Skin of body (tissue), 2 donors: ENCODE measurements around the gene SMIM44. TPM values are rescaled to one million over a fixed set of nuclear protein-coding genes. Genes with fewer than 3 reads are reported as not detected.
A peak's percentile ranks its signal among the peaks of the same experiment; 100 is the strongest.
"Not testable (repeated sequence)": the region's sequence is repeated elsewhere in the genome, so short reads cannot be mapped to it uniquely, and the experiment has no call there.

Experiments
- DNase-seq: peaks from one replicate; lab custom pipeline; 2025; lab: John Stamatoyannopoulos, UW
- total RNA-seq: library from RNA; depleted of rRNA; stranded (reverse); fragments of >200 nt; gene quantifications from one replicate; pipeline ENCODE4 v1.2.3, GENCODE V29; 2014

The SMIM44 gene
- total RNA-seq, 1 donor from 2014 or later: not detected

DNA sequence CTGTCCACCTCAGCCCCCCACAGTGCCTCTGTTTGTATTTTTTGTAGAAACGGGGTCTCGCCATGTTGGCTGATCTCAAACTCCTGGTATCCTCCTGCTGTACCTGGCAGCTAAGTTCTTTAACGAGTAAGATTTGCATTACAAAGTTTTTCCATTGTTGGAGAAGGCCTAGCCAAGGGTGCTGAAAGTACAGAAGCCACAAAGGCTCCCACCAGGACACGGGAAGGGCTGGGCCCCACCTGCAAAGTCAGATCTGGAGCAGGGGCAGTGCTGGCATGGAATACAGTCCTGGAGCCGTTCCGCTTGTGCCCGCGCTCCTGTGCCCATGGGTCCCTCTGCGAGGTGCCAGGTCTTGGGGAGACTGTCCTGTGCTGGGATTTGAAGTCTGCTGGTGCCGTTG is 35.0 kb upstream of the SMIM44 start:
- no peak for DNase-seq

DNA sequence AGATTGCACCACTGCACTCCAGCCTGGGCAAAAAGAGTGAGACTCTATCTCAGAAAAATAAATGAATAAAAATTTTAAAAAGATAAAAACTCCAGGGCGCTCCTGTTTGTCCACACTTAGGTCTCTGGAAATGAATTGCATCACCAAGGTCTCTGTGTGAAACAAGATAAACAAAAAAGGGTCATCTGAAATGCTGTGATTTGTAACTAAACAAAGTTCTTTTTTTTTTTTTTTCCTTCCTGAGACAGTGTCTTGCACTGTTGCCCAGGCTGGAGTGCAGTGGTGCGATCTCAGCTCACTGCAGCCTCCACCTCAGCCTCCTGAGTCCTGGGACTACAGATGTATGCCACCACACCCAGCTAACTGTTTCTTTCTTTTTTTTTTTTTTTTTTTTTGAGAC is 34.4 kb upstream of the SMIM44 start:
- DNase-seq: no peak

DNA sequence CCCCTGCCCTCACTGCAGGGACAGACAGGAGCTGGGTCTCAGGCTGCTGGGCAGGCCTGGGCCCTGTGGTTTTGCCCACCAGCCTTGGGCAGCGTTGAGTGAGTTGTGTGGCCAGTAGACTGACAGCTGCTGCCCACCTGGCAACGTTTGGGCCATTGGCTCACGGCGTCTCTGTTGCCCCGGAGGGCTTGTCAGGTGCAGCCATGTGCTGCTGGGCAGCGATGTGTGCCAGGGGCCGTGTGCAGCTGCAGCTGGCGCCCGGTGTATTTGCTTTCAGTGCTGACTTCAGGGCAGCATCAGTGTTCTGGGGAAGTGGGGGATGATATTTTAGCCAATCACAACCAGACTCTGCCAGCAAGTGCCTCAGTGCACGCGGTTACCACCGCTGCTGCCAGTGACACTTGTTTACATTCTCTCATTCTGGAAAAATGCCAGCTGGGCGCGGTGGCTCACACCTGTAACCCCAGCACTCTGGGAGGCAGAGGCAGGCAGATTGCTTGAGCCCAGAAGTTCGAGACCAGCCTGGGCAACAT is 33.5 kb upstream of the SMIM44 start:
- no peak for DNase-seq

DNA sequence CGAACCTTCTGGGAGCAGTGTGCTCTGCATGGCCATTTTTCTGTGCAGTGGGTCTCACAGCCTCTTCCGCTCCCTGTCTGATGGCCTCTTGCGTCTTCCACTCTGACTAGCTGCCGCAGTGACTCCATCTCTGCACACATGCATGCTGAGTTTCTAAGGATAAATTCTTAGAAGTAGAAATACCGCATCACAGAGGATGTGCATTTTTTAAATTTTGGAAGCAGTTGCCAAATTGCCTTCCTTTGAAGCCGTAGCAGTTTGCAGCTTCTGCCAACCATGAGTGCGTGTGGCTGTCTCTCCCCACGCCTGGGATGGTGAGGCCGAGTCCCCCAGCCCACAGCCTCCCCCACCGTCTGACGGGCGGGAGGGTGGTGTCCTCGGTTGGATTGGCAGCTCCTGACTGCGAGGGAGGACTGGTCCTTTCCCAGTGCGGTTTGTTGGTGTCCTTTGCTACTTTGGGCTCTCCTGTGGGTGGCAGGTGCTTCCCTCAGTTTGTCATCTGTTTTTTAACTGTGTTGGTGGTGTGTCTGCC is 32.7 kb upstream of the SMIM44 start:
- peak; percentile 4 for DNase-seq

DNA sequence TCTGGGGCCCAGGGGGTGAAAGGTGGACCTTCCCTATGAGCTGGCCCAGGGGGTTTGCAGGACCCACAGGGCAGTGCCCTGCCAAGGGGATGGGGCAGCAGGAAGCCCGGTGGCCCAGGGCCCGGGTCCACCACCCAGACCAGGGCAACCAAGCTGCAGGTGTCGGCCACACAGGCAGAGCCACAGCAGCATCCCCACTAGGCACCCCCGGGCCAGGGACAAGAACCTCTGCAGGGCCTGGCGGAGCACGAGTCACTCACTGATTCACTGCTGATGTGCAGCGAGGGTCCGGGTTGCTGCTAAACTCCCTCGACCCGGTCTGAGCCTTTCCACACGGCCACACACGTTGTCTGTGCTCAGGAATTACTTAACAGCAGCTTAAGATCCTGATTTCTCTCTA is 31.7 kb upstream of the SMIM44 start:
- no peak for DNase-seq

DNA sequence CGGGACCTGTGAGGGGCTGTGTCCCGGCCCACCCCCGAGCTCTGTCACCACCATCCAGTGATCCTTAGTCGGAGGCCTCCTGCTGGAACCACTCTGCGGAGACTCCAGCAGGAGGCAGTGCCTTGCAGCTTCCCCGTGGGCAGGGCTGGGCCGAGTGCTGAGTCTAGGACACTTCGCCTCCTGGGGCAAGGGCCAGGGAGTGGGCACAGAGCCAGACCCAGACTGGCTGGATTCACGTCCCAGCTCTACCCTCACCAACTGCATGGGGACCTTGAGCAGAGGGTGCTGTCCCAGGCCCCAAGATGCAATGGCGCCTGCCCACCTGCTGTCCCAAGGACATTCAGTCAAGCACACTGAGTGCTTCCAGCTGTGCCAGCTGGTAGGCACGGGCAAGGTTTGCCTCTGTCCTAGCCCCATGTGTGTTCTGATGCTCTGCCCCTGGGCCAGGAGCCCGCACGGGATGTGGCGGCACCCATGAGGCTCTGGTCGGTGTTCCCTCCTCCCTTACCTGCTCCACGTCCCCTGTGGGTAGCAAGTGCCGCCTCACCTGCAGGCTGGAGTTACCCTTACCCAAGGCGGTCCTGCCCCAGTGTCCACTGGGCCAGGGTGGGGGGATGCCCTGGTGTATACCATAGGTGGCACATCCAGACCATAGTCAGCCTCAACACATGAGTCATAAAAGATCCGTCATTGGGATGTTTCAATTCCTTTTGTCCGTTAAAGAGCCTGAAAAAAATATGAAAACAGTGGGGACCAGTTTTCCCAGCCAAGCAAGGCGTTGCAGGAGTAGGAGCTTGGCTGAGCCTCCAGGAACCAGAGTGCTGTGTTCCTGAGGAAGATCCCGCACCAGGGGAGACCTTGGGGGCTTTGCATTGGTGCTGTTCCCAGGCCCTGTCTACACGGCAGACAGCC is 30.2 kb upstream of the SMIM44 start:
- no peak for DNase-seq

DNA sequence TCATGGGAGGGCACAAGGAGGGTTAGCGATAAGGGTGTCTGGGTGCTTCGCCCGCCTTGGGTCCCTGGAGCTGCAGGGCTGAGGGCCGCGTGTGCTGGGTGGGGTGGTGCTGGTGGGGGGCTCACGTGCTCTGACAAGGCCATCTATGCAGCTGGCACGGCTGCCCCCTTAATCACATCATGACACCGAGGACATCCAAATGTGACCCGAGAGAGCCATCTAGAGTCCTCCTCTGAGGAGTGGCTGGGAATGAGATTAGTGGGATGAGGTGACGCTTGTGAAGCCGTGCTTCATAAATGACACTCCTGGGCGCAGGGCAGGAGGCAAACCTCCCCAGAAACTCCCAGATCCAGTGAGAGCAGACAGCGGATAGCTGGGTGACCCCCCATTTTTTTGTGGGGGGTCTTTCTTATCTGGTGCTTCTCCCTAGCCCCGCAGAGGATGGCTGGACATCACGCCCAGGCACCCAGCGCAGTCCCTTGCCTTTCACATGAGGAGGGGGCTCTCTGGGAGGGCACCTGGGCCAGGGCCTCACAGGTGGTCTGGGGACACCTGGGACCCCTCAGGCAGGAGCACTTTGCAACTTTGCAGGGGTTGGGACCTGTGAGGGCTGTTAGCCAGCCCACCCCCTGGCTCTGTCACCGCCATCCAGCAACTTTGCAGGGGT is 29.5 kb upstream of the SMIM44 start:
- no peak for DNase-seq

DNA sequence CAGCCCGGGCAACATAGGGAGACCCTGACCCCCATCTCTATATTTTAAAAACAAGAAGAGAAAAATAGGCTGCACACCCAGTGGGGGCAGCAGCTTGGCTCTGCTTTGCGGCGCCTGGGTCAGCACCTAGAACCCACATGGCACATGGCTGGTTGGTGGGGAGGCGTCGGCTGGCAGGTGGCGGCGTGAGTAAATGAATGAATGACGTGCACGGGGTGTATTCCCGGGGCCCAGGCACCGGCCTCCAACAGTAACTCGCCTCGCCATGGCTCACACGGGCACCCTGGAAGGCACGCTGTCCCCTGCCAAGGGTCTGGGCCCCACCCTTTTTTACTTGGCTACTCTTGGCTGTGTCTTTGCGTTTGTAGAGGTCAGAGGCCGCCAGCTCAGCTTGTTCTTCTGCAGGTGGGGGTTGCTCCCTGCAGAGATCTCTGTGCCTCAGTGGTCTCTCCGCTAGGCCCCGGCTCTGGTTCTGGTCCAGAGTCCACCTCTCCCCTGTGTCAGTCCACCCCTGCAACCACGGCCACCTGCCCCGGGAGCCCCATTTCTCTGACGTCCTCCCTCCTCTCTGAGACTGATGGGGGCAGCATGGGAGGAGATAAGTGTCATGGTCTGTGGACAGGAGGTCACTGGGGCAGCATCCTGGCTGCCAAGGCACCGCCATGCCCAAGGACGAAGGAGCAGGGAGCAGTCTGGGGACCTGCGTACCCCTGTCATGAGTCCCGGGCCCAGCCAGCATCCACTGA is 28.4 kb upstream of the SMIM44 start:
- no peak for DNase-seq

DNA sequence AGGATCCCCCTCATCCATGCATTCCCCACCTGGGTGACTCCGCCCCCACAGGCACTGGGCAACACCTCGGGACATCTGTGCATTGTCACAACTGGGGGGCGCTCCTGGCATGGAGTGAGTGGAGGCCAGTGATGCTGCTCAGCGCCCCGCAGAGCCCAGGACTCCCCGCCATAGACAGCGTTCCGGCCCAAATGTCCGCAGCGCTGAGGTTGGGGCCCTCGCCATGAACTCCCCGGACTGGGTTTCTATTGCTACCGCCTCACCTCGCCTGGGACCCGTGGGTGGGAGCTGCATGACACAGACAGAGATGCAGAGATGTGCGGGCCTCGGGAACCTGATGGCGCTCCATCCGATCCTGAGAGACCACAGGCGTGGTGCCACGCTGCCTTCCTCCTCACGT is 27.5 kb upstream of the SMIM44 start:
- DNase-seq: no peak

DNA sequence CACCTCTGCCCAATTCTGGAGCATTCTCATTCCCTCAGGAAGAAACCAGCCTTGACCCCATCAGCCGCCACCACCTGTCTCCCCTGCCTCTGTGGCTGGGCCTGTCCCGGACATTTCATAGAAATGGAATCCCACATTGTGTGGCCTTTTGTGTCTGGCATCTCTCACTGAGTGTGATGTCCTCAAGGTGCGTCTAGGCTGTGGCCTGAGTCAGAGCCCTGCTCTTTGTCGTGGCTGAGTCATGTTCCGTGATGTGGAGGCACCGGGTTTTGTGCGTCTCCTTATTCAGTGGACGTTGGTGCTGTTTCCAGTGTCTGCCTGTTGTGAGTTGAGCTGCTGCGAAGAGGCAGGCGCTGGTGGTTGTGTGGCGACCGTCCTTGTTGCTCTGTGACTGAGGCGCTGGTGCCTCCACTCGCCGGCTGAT is 26.3 kb upstream of the SMIM44 start:
- DNase-seq: no peak

DNA sequence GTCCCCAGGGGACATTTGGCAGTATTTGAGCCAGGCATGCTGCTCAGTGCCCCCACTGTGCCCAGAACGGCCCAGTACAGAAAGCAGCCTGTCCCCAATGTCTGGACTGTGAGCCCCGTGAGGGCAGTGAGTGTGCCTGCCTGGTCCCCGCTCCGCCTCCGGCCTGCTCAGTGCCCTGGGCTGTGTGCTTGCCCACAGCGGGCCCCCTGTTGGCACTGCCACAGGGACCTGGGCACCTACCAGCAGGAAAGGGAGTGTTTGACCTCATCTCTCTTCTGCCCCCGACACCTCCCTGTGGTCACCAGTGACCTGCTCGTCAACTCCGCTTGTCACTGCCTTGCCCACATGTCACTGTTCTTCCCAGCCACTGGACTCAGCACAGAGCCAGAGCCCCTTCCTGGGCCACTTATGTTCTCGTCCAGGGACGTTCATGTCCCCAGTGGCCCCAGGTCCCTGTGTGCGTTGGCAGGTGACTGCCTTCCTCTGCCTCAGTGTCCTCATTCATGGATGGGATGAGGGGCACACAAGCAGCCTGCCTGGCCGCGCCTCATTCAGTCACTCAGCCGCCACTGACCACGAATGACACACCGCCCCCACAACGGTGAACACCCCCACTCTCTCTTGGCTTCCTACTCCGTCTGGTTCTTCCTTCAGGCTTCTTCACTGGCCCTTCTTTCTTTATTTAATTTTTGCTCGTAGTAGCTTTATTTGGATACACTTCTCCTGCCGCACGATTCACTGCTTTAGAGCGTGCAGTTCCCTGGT is 25.7 kb upstream of the SMIM44 start:
- no peak for DNase-seq

DNA sequence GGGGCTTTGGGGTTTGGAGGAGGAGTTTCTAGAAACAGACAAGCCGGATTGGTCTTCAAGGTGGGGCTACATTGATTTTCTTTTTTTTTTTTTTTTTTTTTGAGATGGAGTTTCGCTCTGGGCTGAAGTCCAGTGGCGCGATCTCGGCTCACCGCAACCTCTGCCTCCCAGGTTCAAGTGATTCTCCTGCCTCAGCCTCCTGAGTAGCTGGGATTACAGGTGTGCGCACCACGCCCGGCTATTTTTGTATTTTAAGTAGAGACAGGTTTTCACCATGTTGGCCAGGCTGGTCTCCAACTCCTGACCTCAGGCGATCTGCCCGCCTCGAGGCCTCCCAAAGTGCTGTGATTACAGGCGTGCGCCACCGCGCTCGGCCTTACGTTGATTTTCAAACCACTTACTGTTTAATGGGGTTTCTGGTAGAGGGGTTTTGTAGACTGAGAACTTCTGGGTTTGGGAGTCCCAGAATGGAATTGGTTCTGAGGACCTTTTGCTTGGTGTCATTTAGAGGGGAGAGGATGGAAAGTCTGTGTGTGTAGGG is 24.9 kb upstream of the SMIM44 start:
- DNase-seq: not testable (repeated sequence)

DNA sequence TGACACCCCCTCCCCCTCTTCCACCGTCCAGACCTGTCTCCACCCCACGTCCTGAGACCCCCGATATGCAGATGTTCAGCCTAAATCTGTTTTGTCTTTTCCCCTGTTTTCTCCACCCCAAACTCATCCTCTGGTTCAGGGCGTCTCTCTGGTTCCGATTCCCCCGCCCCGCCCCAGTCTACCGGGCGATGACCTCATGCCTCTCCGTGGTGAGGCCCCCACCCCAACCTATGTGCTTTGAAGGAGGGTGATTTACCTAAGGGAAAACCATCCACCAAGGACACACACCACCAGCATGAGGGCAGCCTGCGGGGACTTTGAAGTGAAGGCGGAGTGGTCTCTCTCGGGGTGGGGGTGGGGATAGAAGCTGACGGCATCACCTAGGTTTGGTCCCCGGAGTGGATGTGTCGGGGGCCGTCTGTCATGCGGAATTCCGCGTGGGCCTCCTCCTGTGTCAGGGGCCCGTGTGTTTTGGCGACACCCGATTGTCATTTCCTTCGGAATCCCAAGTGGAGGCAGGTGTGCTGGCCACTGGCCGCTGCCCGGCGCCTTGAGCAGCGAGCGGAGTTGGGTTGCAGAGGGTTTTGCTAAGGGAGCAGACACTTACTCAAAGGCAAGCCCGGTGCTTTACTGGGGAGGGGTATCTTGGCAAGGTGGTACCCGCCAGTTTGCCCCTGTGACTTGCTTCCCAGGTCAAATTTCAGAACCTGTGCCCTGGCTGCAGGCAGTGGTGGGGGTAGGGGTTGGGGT is 24.3 kb upstream of the SMIM44 start:
- peak; percentile 4 for DNase-seq

DNA sequence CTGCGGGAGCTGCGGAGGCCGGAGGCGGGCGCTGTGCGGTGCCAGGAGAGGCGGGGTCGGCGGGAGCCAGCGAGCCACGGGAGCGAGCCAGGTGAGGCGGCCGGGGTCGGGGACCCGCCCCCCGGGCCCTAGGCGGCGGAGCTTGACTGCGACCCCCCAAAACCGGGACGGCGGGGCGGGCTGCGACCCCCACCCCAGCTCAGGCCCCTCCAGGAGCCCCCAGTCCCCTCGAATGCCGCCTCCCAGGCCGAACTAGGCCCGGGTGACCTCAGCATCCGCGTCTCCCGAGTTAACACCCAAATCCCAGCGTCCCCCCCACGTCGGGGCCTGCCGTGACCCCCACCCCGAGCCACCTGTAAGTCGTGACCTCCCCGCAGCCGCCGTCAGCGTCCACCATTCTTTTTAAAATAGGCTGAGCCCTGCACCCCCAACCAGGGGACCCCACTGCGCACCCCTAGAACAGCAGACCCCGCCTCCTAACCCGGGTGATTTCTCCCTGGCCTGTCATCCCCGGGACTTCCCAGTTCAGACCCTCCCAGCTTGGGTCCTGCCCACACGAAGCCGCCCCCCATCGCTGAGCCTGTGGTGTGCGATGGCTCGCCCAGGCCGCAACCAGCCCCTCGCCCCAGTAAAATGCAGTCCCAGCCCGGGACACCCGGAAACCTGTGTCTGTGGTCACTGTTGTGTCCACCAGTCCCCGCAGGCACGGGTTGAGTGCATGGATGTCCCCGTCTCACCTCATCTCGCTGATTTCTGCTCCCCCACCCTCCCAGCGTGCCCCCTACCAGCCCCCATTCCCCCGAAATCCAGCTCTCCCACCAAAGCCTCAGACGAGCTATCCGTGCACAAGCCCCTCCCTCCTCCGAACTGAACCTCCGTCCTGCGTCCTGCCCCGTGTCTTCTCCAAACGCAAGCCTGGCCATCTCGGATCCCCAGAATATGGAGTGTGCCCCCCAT is 23.4 kb upstream of the SMIM44 start:
- no peak for DNase-seq

DNA sequence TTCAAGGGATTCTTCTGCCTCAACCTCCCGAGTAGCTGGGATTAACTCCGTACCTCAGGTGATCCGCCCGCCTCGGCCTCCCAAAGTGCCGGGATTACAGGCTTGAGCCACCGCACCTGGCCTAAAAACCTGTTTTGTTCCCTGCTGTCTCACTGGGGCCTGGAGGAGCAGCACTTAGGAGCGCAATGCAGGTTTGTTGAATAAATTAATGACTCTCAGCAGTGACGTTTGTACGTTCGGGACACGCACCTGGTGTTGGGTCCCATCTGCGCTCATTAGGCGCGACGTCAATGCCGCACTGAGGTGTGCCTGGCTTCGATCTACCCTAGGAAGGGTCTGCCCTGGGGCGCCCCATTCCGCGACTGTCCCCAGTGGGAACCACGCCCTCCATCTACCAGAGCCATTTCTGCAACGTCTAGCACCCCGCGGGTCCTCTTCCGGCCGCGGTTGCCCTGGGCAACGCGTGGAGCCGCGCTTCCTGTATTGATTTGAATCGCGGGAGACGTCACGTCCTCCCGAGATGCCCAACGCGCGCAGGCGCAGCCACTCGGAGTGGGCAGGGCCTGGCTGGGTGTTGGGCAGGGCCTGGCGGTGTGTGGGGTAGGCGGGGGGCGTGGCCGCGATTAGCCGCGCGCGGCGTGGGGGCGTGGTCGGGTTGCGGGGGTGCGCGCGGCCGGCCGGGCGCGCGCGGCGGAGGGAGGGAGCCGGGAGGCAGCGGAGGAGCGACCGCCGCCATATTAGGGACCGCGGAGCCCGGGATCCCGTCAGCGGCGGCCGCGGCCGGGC is 22.6 kb upstream of the SMIM44 start, which contains the start of gene FZR1:
Gene FZR1, plus strand, starts transcription at position 714 of the 786 bp plus-strand sequence. CDS start 16,679 bp downstream, outside the sequence.
- peak; percentile 99 for DNase-seq

DNA sequence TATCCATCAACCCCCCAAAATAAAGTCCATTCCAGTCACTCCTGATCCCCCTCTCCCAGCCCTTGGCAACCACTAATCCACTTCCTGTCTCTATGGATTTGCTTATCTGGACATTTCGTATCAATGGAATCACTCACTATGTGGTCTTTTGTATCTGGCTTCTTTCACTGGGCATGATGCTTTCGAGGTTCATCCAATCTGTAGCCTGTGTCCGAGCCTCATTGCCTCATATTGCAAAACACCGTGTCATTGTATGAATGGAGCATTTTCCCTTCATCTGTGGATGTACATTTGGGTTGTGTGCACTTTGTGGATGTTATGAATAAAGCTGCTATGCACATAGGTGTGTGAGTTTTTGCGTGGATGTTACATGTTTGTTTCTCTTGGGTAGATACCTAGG is 21.5 kb upstream of the SMIM44 start:
- DNase-seq: no peak

DNA sequence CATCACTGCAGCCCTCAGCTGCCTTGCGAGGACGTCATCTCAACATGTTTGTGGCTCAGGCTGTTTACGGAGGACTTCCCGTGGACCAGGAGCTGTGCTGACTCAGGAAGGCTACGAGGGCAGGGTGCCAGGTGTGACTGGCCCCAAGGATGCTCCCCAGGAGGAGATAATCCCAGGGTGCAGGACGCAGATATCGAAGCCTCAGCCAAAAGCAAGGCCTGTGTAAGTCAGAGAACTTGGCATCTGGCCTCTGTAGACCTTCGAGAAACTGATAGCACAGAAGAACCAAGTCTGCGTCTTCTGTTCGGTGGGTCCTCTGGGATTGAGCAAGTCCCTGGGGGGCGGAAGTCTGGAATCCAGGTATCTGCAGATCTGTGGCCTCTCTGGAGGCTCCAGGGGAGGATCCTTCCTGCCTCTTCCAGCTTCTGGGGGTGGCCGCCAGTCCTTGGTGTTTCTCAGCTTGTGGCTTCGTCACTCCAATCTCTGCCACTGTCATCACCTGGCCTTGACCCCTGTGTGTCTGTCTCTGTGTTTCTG is 19.9 kb upstream of the SMIM44 start:
- no peak for DNase-seq
